Neuron (in vitro differentiated cells): ENCODE data around the gene TBXAS1.

ENCODE experiments used
- H2AFZ ChIP-seq: one replicate; pipeline ENCODE4 v1.6.1; 2013; ENCODE audit warnings: low read depth, mild to moderate bottlenecking, inconsistent platforms, low read length, moderate library complexity
- H3K27me3 ChIP-seq: one replicate; pipeline ENCODE4 v1.6.1; 2013; ENCODE audit warnings: low read length; ENCODE audit not compliant: insufficient read depth
- H3K36me3 ChIP-seq: one replicate; pipeline ENCODE4 v1.6.1; 2013; ENCODE audit warnings: low read length; ENCODE audit not compliant: insufficient read depth
- H3K4me1 ChIP-seq: one replicate; pipeline ENCODE4 v1.6.1; 2013; ENCODE audit warnings: low read length; ENCODE audit not compliant: insufficient read depth
- H3K4me3 ChIP-seq: 2 replicates; pipeline ENCODE4 v1.5.1; 2013; ENCODE audit warnings: mild to moderate bottlenecking, low read length, moderate library complexity
- H3K9me3 ChIP-seq: one replicate; pipeline ENCODE4 v1.6.1; 2013; ENCODE audit warnings: low read length

TBXAS1 gene

GRCh38 chr7:139993592-139993991 is 164.5 kb downstream of the TBXAS1 start:
- Histone ChIP-seq H2AFZ (no peak overlapping the region), H3K36me3 (no peaks in the 10 kb centered on the region), H3K4me1 (no peaks in the 10 kb centered on the region), H3K9me3 (no peaks in the 10 kb centered on the region), H3K27me3 (peaks cover 10% of the 10 kb centered on the region), H3K4me3 (no peak overlapping the region)

GRCh38 chr7:139994356-139994755 is 165.3 kb downstream of the TBXAS1 start:
- Histone ChIP-seq H3K4me3 (no peak overlapping the region), H2AFZ (no peak overlapping the region), H3K9me3 (no peaks in the 10 kb centered on the region), H3K36me3 (no peaks in the 10 kb centered on the region), H3K27me3 (peaks cover 6% of the 10 kb centered on the region), H3K4me1 (no peaks in the 10 kb centered on the region)

DNA sequence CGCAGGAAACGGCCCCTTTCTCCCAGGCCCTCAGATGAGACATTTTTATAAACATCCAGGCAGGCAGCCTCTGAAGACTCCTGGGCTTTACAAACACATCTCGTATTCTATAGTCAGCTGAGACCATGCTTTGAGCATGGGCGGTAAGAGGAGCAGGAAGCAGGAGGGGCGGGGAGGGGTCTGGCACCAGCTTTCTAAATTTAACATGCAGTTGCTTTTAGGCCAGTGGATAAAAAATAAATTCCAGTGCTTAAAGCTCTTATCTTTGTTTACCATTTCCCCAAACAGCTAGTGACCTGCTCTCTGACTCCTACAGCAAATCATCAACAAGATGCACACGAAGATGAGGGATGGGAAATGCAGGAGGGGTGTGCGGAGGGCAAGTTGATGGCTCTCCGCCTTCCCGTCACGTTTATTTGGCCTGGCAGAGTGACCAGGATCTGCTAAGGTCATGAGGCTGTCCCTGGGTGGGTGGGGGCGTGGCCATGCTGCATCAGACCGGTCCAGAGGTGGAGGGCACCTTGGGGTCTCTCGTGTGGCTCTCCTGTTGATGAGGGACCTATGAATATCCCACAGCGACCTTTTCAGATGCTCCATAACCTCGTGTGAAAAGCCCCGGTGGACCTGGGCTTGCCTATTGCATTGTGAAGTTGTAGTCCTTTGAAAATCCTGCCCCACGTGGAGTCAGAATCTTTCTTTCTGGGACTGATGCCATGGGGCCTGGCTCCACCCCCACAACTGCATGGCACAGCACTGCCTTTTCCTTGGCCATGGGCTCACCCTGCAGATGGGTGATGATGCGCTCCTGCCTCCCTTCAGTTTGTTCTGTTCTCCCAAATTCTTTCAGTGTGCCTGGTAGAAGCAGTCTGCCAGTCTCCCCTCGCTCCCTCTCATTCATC is 166.2 kb downstream of the TBXAS1 start:
- H3K4me3 ChIP-seq: no peak overlapping the region
- H3K4me1 ChIP-seq: no peaks in the 10 kb centered on the region
- H3K9me3 ChIP-seq: no peaks in the 10 kb centered on the region
- no peaks in the 10 kb centered on the region for H3K27me3 ChIP-seq
- H2AFZ ChIP-seq: no peak overlapping the region
- no peaks in the 10 kb centered on the region for H3K36me3 ChIP-seq

GRCh38 chr7:139998572-139998971 is 169.5 kb downstream of the TBXAS1 start:
- Histone ChIP-seq H3K4me3 (no peak overlapping the region), H2AFZ (no peak overlapping the region), H3K36me3 (no peaks in the 10 kb centered on the region), H3K4me1 (no peaks in the 10 kb centered on the region), H3K9me3 (no peaks in the 10 kb centered on the region), H3K27me3 (no peaks in the 10 kb centered on the region)

DNA sequence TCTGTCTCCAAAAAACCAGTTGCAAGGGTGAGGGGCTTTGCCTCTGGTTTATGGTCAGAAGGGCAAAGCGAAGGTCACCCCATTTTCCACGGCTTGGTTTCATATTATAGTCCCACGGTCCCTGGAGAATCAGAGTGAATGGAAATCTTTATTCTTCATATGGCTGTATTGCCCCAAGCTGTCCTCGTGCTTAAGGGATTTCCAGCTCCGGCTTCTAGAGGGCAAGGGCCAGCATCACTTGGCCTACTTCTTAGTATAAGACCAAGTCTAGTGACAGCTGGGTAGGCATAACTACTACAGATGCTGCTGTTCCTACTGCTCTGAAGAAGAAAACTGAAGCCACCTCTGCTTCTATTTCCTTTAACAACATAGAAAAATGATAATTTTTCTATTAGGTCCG is 170.5 kb downstream of the TBXAS1 start:
- Histone ChIP-seq H3K4me1 (no peaks in the 10 kb centered on the region), H3K9me3 (no peaks in the 10 kb centered on the region), H2AFZ (no peak overlapping the region), H3K27me3 (no peaks in the 10 kb centered on the region), H3K36me3 (no peaks in the 10 kb centered on the region), H3K4me3 (no peak overlapping the region)

- Histone ChIP-seq H3K4me3 (no peak overlapping the region), H3K27me3 (no peaks in the 10 kb centered on the region), H2AFZ (no peak overlapping the region), H3K4me1 (no peaks in the 10 kb centered on the region), H3K9me3 (no peaks in the 10 kb centered on the region), H3K36me3 (no peaks in the 10 kb centered on the region)
Observed at GRCh38 chr7:140000666-140001268, 171.7 kb downstream of the TBXAS1 start.

- H2AFZ ChIP-seq: no peak overlapping the region
- no peak overlapping the region for H3K4me3 ChIP-seq
- no peaks in the 10 kb centered on the region for H3K36me3 ChIP-seq
- no peaks in the 10 kb centered on the region for H3K4me1 ChIP-seq
- no peaks in the 10 kb centered on the region for H3K9me3 ChIP-seq
- no peaks in the 10 kb centered on the region for H3K27me3 ChIP-seq
Observed at GRCh38 chr7:140003913-140004382, 174.9 kb downstream of the TBXAS1 start.

- Histone ChIP-seq H3K4me3 (no peak overlapping the region), H3K4me1 (no peaks in the 10 kb centered on the region), H3K9me3 (no peaks in the 10 kb centered on the region), H2AFZ (no peak overlapping the region), H3K27me3 (no peaks in the 10 kb centered on the region), H3K36me3 (no peaks in the 10 kb centered on the region)
Observed at GRCh38 chr7:140004672-140005071, 175.6 kb downstream of the TBXAS1 start.

DNA sequence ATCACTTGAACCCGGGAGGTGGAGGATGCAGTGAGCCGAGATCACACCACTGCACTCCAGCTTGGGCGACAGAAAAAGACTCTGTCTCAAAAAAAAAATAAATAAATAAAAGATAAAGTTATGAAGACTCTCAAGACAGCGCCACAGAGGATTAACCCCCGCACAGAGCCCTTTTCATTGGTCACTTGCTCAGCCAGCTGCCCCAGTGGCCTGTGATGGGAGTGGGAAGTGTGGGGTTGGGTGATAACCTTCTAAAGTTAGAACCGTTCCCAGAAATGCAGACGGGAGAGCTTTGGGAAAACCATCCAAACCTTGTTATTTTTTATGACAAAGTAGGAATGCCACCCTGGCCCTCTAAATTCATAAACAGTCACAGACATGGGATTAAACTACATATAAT is 176.3 kb downstream of the TBXAS1 start:
- H2AFZ ChIP-seq: no peak overlapping the region
- no peak overlapping the region for H3K4me3 ChIP-seq
- no peaks in the 10 kb centered on the region for H3K27me3 ChIP-seq
- no peaks in the 10 kb centered on the region for H3K36me3 ChIP-seq
- no peaks in the 10 kb centered on the region for H3K4me1 ChIP-seq
- H3K9me3 ChIP-seq: no peaks in the 10 kb centered on the region

GRCh38 chr7:140005754-140006503 is 176.9 kb downstream of the TBXAS1 start:
- Histone ChIP-seq H3K4me3 (no peak overlapping the region), H2AFZ (no peak overlapping the region), H3K9me3 (no peaks in the 10 kb centered on the region), H3K27me3 (no peaks in the 10 kb centered on the region), H3K4me1 (no peaks in the 10 kb centered on the region), H3K36me3 (no peaks in the 10 kb centered on the region)

DNA sequence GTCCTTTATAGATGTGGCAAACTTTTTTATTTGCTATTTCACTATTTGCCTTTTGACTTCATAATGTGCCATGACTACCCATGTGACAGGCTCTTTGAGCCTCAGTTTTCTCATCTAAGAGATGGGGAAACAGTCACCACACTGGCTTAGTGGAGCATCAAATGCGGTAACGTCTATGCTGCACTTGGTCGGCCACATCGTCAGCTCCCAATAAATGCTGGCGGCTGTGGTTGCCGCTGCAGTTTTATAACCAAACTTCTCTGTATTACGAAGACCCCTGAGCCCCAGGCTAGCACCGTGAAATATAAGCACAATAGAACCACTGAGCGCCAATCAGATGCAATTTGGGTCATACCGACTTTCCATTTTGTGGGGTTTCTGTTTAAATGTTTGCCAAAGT is 177.5 kb downstream of the TBXAS1 start:
- H2AFZ ChIP-seq: no peak overlapping the region
- H3K27me3 ChIP-seq: no peaks in the 10 kb centered on the region
- no peaks in the 10 kb centered on the region for H3K9me3 ChIP-seq
- no peak overlapping the region for H3K4me3 ChIP-seq
- no peaks in the 10 kb centered on the region for H3K4me1 ChIP-seq
- H3K36me3 ChIP-seq: no peaks in the 10 kb centered on the region

- Histone ChIP-seq H3K27me3 (peaks cover 2% of the 10 kb centered on the region), H3K4me3 (no peak overlapping the region), H3K9me3 (no peaks in the 10 kb centered on the region), H3K36me3 (no peaks in the 10 kb centered on the region), H3K4me1 (no peaks in the 10 kb centered on the region), H2AFZ (no peak overlapping the region)
Observed at GRCh38 chr7:140007051-140007690, 178.1 kb downstream of the TBXAS1 start.
